ENCODE results near the gene ARL6IP5. TPM values are rescaled to one million over a fixed set of nuclear protein-coding genes. Genes with fewer than 3 reads are reported as not detected.

Gene ARL6IP5
- total RNA-seq, 1 experiment from 2014 or later, result 25.4 TPM

DNA sequence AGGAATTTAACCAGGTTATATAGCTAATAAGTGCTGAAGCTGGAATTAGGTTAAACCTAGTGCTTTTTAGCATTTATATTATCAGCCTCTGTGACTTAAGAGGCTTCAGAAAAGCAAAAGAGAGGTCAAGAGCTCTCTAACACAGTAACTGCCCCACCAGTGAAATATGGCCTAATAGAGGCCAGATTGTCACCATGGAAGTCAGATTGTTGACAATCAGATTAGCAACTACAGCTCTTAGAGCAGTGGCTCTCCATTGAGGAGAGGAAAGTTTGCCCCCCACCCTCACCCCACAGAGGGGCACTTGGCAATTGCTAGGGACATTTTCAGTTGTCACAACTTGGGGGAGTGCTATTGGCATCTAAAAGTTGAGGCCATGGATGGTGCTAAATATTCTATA lies 61.0 kb downstream of the ARL6IP5 start:
- H3K4me3 ChIP-seq (ENCODE audit: low read length), result no peak overlapping the region
- H3K27ac ChIP-seq (ENCODE audit: low read length), result no peak overlapping the region
- no peak for ATAC-seq
- no peaks in the 10 kb centered on the region for H3K9me3 ChIP-seq (ENCODE audit: low read length)
- H3K36me3 ChIP-seq (ENCODE audit: low read depth, low read length), result no peaks in the 10 kb centered on the region
- TF ChIP-seq, protein P1, sequence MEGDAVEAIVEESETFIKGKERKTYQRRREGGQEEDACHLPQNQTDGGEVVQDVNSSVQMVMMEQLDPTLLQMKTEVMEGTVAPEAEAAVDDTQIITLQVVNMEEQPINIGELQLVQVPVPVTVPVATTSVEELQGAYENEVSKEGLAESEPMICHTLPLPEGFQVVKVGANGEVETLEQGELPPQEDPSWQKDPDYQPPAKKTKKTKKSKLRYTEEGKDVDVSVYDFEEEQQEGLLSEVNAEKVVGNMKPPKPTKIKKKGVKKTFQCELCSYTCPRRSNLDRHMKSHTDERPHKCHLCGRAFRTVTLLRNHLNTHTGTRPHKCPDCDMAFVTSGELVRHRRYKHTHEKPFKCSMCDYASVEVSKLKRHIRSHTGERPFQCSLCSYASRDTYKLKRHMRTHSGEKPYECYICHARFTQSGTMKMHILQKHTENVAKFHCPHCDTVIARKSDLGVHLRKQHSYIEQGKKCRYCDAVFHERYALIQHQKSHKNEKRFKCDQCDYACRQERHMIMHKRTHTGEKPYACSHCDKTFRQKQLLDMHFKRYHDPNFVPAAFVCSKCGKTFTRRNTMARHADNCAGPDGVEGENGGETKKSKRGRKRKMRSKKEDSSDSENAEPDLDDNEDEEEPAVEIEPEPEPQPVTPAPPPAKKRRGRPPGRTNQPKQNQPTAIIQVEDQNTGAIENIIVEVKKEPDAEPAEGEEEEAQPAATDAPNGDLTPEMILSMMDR (conservative IDR thresholded peaks at IDR 0.05; ENCODE audit: low read depth, low read length), result no peak
- no peak for TF ChIP-seq EZH2phosphoT487 (IDR thresholded peaks at IDR 0.05; ENCODE audit: borderline replicate concordance, low read length)
- no peak for TF ChIP-seq EZH2 (IDR thresholded peaks at IDR 0.05; ENCODE audit: low read length, unreplicated experiment)
- BruUV-seq (replicated peaks), result no TSS peak
- no peaks in the 10 kb centered on the region for H4K20me1 ChIP-seq (ENCODE audit: low read length)
- no peaks in the 10 kb centered on the region for H3K27me3 ChIP-seq (ENCODE audit: low read length)
- no peaks in the 10 kb centered on the region for H3K79me2 ChIP-seq (ENCODE audit: low read length)
- no peak overlapping the region for H2AFZ ChIP-seq (ENCODE audit: low read length)
- H3K9ac ChIP-seq (ENCODE audit: low read length), result no peak overlapping the region
- POLR2A ChIA-PET (ENCODE audit: unreplicated experiment), result no interaction called here
- DNase-seq, result no peak
- no peaks in the 10 kb centered on the region for H3K9me2 ChIP-seq (replicated peaks; ENCODE audit: low read length)
- CTCF ChIA-PET, result no interaction called here
- H3K4me1 ChIP-seq (ENCODE audit: insufficient read depth, low read length), result no peaks in the 10 kb centered on the region
- H3K4me2 ChIP-seq (ENCODE audit: low read length), result no peak overlapping the region
- intact Hi-C loops (cut with micrococcal nuclease), result no loop called here
- H3F3A ChIP-seq (ENCODE audit: low read length, unreplicated experiment), result no peaks in the 10 kb centered on the region

DNA sequence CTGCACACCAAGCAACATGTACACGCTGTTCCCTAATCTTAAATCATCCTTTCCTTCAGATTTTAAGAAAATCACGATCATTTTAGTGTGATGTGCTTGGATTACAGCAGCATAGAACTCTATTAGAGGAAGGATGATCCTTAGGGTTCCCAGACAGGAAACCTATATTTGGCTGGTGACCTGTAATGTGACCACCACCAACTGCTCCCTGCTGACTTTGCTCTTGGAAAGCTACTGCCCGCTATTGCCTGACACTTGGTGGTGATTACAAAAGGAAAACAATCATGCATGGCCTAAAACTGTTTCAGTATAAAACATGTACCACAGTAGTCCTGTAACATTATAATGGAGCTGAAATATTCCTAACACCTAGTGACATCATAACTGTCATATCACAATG lies 64.8 kb downstream of the ARL6IP5 start:
- H3K4me2 ChIP-seq (ENCODE audit: low read length), result no peak overlapping the region
- H3K9me3 ChIP-seq (ENCODE audit: low read length), result no peaks in the 10 kb centered on the region
- no peak overlapping the region for H3K9ac ChIP-seq (ENCODE audit: low read length)
- no peaks in the 10 kb centered on the region for H3K4me1 ChIP-seq (ENCODE audit: insufficient read depth, low read length)
- BruUV-seq (replicated peaks), result no TSS peak
- POLR2A ChIA-PET (ENCODE audit: unreplicated experiment), result no interaction called here
- intact Hi-C loops (cut with micrococcal nuclease), result no loop called here
- H3F3A ChIP-seq (ENCODE audit: low read length, unreplicated experiment), result no peaks in the 10 kb centered on the region
- no peaks in the 10 kb centered on the region for H3K27me3 ChIP-seq (ENCODE audit: low read length)
- no peak overlapping the region for H3K4me3 ChIP-seq (ENCODE audit: low read length)
- no peak for ATAC-seq
- no peak overlapping the region for H3K27ac ChIP-seq (ENCODE audit: low read length)
- H2AFZ ChIP-seq (ENCODE audit: low read length), result no peak overlapping the region
- no peaks in the 10 kb centered on the region for H3K36me3 ChIP-seq (ENCODE audit: low read depth, low read length)
- H3K79me2 ChIP-seq (ENCODE audit: low read length), result no peaks in the 10 kb centered on the region
- DNase-seq, result no peak
- H3K9me2 ChIP-seq (replicated peaks; ENCODE audit: low read length), result no peaks in the 10 kb centered on the region
- CTCF ChIA-PET, result no interaction called here
- no peaks in the 10 kb centered on the region for H4K20me1 ChIP-seq (ENCODE audit: low read length)
- TF ChIP-seq, protein P1 (conservative IDR thresholded peaks at IDR 0.05; ENCODE audit: low read depth, low read length), result no peak
- TF ChIP-seq EZH2 (IDR thresholded peaks at IDR 0.05; ENCODE audit: low read length, unreplicated experiment), result no peak
- no peak for TF ChIP-seq EZH2phosphoT487 (IDR thresholded peaks at IDR 0.05; ENCODE audit: borderline replicate concordance, low read length)

Small RNA genes lying within 50 kb of the gene (microRNA-seq; reads per million reads assigned to microRNA genes)
- not detected for gene MIR3136 (ENCODE audit: unreplicated experiment)

Other genes starting within 250 kb of the ARL6IP5 start
- gene TAFA4, start 152.4 kb upstream of the ARL6IP5 start, total RNA-seq (2014; rRNA removed), result not detected in 2 replicates
- gene EOGT, start 71.3 kb upstream of the ARL6IP5 start, total RNA-seq (2014; rRNA removed), result 5.2 and 8.3 TPM in 2 replicates
- 6.4 and 7.2 TPM in 2 replicates for gene TMF1, start 32.6 kb upstream of the ARL6IP5 start, total RNA-seq (2014; rRNA removed)
- gene UBA3, start 4.6 kb upstream of the ARL6IP5 start, total RNA-seq (2014; rRNA removed), result 27.5 and 40.2 TPM in 2 replicates
- gene LMOD3, start 37.7 kb downstream of the ARL6IP5 start, total RNA-seq (2014; rRNA removed), result not detected in 2 replicates

Measured in PC-3 (cell line).